ENCODE measurements around the gene ZBTB40.

Gene ZBTB40

GRCh38 chr1:22508991-22509390 is 57.3 kb downstream of the ZBTB40 start:
- no peak for DNase-seq

- DNase-seq = no peak
Measured at GRCh38 chr1:22509815-22510214, 58.2 kb downstream of the ZBTB40 start.

GRCh38 chr1:22512873-22513272 is 61.2 kb downstream of the ZBTB40 start:
- DNase-seq = no peak

- no peak for DNase-seq
Measured at GRCh38 chr1:22516906-22517571, 65.4 kb downstream of the ZBTB40 start.

- DNase-seq = no peak
Measured at GRCh38 chr1:22517956-22518355, 66.3 kb downstream of the ZBTB40 start.

- no peak for DNase-seq
Measured at GRCh38 chr1:22518379-22518778, 66.7 kb downstream of the ZBTB40 start.

GRCh38 chr1:22520871-22521270 is 69.2 kb downstream of the ZBTB40 start:
- no peak for DNase-seq

- DNase-seq = no peak
Measured at GRCh38 chr1:22521692-22522091, 70.0 kb downstream of the ZBTB40 start.

GRCh38 chr1:22522221-22522743 is 70.6 kb downstream of the ZBTB40 start:
- DNase-seq = no peak

GRCh38 chr1:22524481-22524880 is 72.8 kb downstream of the ZBTB40 start:
- DNase-seq = no peak

GRCh38 chr1:22525211-22525610 is 73.6 kb downstream of the ZBTB40 start:
- no peak for DNase-seq

GRCh38 chr1:22525646-22526045 is 74.0 kb downstream of the ZBTB40 start:
- DNase-seq = no peak

- no peak for DNase-seq
Measured at GRCh38 chr1:22526098-22526497, 74.4 kb downstream of the ZBTB40 start.

GRCh38 chr1:22526677-22527076 is 75.0 kb downstream of the ZBTB40 start:
- DNase-seq = no peak

- DNase-seq = no peak
Measured at GRCh38 chr1:22527122-22527521, 75.5 kb downstream of the ZBTB40 start.

- no peak for DNase-seq
Measured at GRCh38 chr1:22527555-22528296, 76.1 kb downstream of the ZBTB40 start.

- no peak for DNase-seq
Measured at GRCh38 chr1:22528451-22528850, 76.8 kb downstream of the ZBTB40 start.

GRCh38 chr1:22529901-22530621 is 78.4 kb downstream of the ZBTB40 start:
- no peak for DNase-seq

- DNase-seq = no peak
Measured at GRCh38 chr1:22530715-22531114, 79.1 kb downstream of the ZBTB40 start.

GRCh38 chr1:22531251-22531650 is 79.6 kb downstream of the ZBTB40 start:
- no peak for DNase-seq

- no peak for DNase-seq
Measured at GRCh38 chr1:22533244-22533895, 81.7 kb downstream of the ZBTB40 start.

GRCh38 chr1:22534951-22535350 is 83.3 kb downstream of the ZBTB40 start:
- DNase-seq = no peak

- no peak for DNase-seq
Measured at GRCh38 chr1:22535399-22535798, 83.7 kb downstream of the ZBTB40 start.

All from activated gamma-delta T cell (primary cell).